Activated CD4-positive, CD25-positive, alpha-beta regulatory T cell (primary cell): ENCODE measurements around the gene NMT2.

Source experiments
- DNase-seq, 4 experiments: peaks; one replicate each; lab custom pipeline; 2025; lab: John Stamatoyannopoulos, UW

The NMT2 gene

DNA sequence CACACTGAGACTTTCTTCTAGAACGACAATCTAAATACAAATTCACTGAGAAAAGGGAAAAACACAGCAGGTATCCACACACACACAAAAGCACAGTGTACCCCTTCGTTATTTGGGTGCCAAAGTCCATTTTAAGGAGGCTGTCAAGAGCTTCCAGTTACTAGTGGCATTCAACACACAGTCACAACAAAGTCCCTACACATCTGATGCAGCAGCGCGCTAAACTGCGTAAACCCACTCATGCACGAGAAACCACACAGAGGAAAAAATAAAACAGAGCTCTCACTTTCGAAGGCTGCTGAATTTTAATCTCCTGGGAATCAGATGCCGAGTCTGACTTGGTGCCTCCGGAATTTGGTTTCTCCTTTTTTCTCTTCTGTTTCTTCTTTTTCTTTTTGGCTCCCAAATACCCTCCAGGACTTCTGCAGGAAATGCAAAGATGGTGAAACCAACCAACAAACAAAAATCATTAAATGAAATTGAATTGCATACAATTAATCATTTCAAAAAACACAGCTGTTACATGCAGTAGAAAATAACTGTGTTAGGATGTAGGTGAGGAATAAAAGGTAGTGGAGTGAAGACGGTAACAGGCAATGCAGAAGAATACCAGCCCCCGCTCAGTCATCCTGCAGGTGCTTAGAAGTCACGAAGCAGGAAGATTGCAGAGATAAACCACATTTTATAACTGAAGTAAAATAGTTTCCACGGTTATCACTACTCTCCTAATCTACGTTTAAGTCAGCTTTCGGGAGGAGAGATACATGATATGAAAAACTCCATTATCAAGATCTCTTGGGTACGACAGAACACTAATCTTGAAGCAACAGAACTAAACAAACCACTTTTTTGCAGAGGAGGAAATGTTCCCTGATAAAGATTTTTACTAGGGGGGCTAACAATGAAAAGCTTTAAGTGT is 27.1 kb downstream of the NMT2 start:
- no peak for DNase-seq

GRCh38 chr10:15140698-15141097 is 27.8 kb downstream of the NMT2 start:
- DNase-seq, result no peak

- DNase-seq, result no peak
These were observed 30.9 kb downstream of the NMT2 start for GRCh38 chr10:15137636-15138035.

DNA sequence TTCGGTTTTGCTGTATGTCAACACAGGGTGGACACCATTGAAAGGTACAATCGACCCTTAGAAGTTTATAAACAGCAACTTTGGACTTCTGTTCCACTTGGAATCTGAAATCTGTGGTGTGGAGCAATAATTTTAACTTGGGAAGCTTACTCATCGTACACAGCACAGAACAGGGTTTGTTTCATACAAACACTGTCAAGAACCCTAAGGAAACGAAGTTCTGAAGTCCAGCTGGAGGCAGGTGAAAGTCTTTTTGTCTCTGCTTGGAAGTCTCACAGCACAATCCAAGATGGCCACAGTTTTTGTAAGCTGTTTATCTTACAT is 31.5 kb downstream of the NMT2 start:
- no peak for DNase-seq

DNA sequence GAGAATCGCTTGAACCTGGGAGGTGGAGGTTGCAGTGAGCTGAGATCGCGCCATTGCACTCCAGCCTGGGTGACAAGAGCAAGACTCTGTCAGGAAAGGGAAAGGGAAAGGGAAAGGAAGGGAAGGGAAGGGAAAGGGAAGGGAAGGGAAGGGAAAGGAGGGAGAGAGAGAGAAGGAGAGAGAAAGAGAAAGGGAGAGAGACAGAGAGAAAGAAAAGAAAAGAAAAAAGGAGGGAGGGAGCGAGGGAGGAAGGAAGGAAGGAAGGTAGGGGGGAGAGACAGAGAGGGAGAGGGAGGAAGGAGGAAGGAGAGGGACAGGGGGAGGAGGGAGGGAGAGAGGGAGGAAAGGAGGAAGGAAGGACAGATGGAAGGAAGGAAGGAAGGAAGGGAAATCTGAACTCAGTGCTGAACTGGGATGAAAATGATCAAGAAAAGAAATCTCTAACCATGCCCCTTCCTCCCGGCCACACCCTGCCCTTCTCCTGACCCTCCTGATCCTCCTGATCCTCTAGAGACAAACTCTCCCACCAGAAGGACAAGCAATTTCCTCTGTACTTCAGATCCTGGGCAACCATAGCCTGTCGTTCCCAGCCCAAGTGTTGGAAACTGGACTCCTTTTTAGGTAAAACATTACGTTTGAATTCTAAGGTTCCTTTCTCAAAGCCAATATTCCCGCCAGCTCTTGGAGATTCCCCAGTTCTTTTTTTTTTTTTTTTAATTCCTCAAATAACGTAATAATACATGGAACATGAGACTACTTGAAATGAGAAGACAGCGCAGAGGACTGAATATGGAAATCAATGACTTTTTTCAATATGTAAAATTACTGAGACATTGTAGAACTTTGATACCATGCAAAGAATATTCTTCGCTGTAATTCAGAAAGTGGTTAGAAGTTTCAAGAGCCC is 32.1 kb downstream of the NMT2 start:
- DNase-seq, result no peak

DNA sequence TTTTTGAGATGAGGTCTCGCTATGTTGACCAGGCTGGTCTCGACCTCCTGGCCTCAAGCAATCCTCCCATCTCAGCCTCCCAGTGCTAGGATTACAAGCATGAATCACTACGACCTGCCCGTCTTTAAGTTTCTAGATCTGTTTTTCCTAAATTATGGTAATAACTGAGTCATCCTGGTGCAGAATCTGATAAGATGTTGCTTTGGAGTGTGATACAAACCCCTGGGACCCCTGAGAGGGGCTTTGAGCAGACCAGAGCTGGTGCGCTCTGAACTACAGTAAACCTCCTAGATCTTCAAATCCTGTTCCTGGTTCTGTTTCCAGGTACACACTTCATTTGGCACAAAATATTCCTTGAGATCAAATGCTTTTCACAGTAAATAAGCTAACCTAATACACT is 37.2 kb downstream of the NMT2 start:
- DNase-seq, result no peak

GRCh38 chr10:15124908-15125307 is 43.6 kb downstream of the NMT2 start:
- DNase-seq, result no peak

DNA sequence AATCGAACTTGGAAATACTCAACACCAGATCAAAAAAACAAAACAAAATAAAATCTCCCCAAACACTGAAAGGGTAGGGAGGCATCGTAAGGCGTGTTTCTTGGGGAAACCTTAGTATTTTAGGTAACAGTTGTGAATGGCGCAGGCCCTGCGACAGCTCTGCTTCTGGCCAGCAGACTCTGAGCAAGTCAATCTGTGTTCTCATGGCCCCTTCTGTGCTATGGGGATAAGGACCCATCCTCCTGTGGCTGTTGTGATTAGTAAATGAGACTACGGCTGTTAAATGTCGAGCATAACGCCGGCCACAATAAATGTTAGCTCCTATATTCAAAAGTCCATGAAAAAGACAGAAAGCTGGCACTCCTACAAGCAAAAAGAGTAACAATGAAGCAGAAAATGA is 44.3 kb downstream of the NMT2 start:
- DNase-seq, result no peak

- no peak for DNase-seq
These were observed 44.7 kb downstream of the NMT2 start for GRCh38 chr10:15123749-15124184.

- DNase-seq, result no peak
These were observed 45.9 kb downstream of the NMT2 start for GRCh38 chr10:15122477-15123030.

DNA sequence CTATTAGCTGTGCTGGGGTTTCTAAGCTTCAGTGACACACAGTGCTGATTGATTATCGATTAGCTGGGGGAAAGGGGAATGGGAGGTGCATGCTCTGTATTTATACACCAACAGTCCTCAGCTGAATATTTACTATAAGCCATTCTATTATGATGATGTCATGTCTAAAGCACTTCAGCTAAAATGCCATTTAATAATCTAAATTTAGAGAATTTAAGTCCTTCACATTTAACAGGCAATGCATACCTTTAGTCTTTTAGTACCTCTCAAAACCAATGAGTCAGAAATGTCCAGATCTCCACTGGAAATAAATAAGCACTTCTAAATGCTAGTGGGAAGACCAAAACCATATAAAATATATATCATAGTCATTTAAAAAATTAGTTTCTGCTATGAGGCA is 46.8 kb downstream of the NMT2 start:
- DNase-seq, result no peak

DNA sequence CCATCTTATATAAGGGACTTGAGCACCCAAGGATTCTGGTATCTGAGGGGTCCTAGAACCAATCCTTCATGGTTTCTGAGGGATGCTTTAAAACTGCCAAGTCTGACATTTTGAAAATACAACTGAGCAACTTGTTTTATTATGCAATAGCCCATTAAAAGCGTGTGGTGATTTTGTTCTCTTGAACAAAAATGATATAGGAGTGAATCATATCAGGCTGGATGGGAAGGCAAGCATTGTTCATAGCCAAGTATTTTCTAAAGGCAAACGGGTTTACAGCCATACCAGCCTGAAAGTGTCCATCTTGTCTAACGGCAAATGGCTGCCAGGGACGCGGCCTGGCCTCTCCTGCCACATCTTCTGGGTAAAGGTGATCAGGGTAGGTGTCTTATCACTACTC is 48.0 kb downstream of the NMT2 start:
- DNase-seq, result no peak

- DNase-seq, result no peak
These were observed 49.9 kb downstream of the NMT2 start for GRCh38 chr10:15118615-15119014.

- no peak for DNase-seq
These were observed 52.3 kb downstream of the NMT2 start for GRCh38 chr10:15116225-15116624.

GRCh38 chr10:15113766-15114165 is 54.7 kb downstream of the NMT2 start:
- no peak for DNase-seq

GRCh38 chr10:15112657-15113056 is 55.8 kb downstream of the NMT2 start:
- no peak for DNase-seq

DNA sequence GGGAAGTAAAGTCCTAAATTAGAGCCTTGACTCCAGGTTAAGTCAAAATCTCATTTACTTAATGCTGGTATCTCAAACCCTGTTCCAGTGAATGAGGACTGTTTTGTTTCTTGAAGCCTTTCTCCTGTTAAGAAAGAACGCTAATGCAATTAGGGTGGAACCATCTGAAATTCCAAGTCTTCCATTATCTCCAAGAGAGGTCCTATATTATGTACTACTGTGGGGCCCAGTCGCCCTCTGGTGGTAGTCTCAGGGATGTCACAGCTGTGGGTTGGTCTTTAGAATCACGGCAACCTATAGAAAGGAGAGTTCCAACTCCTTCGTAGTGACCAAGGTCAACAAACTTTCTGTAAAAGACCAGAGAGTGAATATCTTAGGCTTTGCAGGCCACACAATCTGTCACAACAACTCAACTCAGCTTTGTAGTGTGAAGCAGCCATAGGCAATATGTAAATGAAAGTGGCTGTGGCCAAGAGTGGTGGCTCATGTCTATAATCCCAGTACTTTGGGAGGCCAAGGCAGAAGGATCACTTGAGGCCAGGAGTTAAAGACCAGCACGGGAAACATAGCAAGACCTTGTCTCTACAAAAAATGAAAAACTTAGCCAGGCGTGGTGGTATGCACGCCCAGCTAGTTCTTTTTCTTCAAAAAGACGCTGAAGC is 62.0 kb downstream of the NMT2 start:
- DNase-seq, result peak; percentile 15 to 54 (median 36)

DNA sequence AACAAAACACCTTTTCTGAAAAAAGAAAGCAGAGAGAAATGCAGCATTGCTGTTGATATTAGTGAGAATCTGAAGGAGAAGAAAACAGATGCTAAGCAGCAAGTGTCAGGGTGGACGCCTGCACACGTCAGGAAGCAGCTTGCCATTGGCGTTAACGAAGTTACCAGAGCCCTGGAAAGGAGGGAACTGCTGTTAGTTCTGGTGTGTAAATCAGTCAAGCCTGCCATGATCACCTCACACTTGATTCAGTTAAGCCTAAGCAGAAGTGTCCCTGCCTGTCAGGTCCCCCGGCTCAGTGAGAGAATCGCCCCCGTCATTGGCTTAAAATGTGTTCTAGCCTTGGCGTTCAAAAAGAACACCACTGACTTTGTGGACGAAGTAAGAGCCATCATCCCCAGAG is 65.0 kb downstream of the NMT2 start:
- no peak for DNase-seq

DNA sequence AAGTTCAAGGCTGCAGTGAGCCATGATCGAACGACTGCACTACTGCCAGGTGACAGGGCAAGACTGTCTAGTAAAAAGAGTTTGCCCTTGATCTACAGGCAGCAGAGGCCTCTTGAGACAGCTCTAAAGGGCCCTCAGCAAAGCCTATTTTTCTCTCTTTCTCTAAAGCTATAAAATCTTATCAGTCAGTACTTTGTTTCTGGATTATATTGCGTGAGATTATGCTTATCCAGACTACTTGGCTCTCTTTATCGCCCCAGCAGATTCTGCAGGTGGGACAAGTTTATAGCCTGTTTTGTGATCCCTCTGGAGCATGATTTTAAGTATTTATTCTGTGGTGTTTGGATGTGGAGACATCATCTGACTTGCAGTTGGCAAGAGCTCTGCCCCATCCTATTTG is 68.6 kb downstream of the NMT2 start:
- DNase-seq, result no peak

- DNase-seq, result peak; percentile 96 to 99 (median 98)
These were observed 71.3 kb downstream of the NMT2 start, which contains the start of gene RPP38 for GRCh38 chr10:15097011-15097812. TSS of gene RPP38 (plus strand) at chr10:15097355. CDS start at chr10:15103315, 5,960 bp downstream.

DNA sequence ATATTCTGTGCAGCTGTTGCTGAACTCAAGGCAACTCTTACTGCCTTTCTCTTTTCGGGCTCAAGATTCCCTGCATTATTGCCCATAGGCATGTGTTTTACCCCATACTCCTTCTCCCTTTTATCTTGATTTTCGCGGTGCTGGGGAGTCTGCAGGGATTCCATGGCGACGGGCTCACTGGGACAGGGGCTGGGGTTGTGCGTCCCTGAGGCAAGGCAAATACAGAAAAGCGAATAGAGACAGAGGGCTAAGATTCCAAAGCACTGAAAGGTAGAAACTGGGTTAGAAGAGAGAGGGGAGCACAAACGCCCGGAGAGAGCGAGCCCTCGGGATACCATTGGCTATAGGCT is 71.9 kb downstream of the NMT2 start:
- no peak for DNase-seq
